Measurements from ENCODE around the gene UBE2J2. TPM values are rescaled to one million over a fixed set of nuclear protein-coding genes. Genes with fewer than 3 reads are reported as not detected.

The UBE2J2 gene
- total and polyA plus RNA-seq, 2 experiments from 2014 or later, result 47.1 to 70.2 TPM

DNA sequence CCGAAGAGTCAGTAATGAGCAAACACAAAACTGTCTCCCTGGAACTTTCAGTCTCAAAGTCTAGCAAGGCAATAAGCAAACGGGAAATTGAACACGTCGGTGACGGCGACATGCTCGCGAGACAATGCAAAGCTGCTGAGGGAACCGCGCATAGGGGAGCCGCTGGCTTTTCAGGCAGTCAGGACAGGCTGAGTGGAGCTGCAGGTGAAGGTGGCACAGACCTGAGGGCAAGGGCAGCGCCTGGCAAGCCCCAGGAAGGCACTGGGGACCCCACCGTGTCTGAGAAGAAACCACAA is 45.9 kb upstream of the UBE2J2 start:
- H3K27ac ChIP-seq (ENCODE audit: low read depth), result no peak overlapping the region
- H3K4me3 Mint-ChIP-seq, result no peak overlapping the region
- peaks cover 32% of the 10 kb centered on the region for H3K27me3 Mint-ChIP-seq (ENCODE audit: insufficient read depth, low read depth, poor library complexity)
- H3K4me2 ChIP-seq, result no peak overlapping the region
- no peaks in the 10 kb centered on the region for H3K36me3 ChIP-seq (ENCODE audit: insufficient read depth)
- H3K27me3 ChIP-seq (ENCODE audit: insufficient read depth), result no peaks in the 10 kb centered on the region
- peaks cover 7% of the 10 kb centered on the region; the same call in 1 of the 2 replicates for H3K4me1 ChIP-seq (ENCODE audit: insufficient read depth)
- peaks cover 72% of the 10 kb centered on the region for H3K79me2 ChIP-seq (replicated peaks; ENCODE audit: insufficient read depth)
- H3K27ac Mint-ChIP-seq, result no peak overlapping the region
- H3K4me1 Mint-ChIP-seq, result peaks cover 29% of the 10 kb centered on the region
- H3K9me3 Mint-ChIP-seq, result no peaks in the 10 kb centered on the region; the same call in 1 of the 3 replicates
- DNase-seq (ENCODE audit: low spot score) (no peak), ATAC-seq (no peak)
- peaks cover 24% of the 10 kb centered on the region for H4K20me1 ChIP-seq (replicated peaks; ENCODE audit: insufficient read depth)
- peaks cover 11% of the 10 kb centered on the region; the same call in 1 of the 2 replicates for H3F3A ChIP-seq (replicated peaks; ENCODE audit: low read depth)
- TF ChIP-seq NANOG (IDR thresholded peaks at IDR 0.05; ENCODE audit: borderline replicate concordance) (no peak), JUNB (IDR thresholded peaks at IDR 0.05; ENCODE audit: unreplicated experiment) (no peak), EZH2 (IDR thresholded peaks at IDR 0.05; ENCODE audit: low read depth, unreplicated experiment) (no peak), EZH2phosphoT487 (IDR thresholded peaks at IDR 0.05; ENCODE audit: unreplicated experiment) (no peak), ZNF331 (CRISPR knock-in tag; IDR thresholded peaks at IDR 0.05; ENCODE audit: low read depth) (no peak)
- peaks cover 51% of the 10 kb centered on the region for H3K36me3 Mint-ChIP-seq (ENCODE audit: low read depth)
- no peak overlapping the region for H2AFZ ChIP-seq
- H3K9me2 ChIP-seq (ENCODE audit: insufficient read depth), result no peaks in the 10 kb centered on the region
- no peak overlapping the region for H3K4me3 ChIP-seq

DNA sequence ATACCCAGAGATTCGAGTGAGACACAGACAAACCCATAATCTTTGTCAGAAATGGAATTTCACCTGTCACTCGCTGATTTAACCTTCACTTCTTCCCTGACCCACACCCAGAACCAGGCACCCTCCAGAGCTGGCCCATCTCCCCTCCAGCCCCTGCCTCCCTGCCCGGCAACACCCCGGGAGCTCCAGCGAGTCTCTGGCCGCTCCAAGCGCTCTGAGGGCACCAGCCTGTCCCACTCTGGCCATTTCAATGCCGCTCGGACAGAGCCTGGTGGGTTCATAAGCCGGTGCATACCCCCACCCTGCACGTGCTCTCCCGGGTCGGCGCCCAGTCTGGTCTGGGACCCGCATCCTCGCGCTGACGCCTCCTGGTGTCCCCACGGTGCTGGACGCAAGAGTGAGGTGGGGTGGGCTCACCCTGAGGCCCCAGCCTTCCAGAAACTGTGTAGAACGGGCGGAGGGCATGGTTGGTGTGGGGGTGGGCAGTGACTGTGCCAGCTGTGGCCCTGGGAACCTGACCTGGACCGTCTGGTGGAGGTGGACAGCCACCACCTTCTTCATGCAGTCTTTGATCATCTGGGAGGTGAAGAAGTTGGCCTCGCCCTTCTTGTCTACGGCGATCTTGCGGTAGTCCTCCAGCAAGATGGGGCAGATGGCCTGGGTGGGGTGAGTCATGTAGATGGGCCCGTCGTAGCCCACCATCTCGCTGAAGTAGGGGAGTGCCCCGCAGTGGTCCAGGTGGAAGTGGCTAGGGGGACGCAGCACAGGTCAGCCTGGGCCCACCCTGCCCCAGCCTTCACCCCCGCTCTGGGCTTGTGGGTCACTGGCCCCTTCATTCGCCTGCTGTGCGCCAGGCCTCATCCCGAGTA is 45.4 kb upstream of the UBE2J2 start:
- H3F3A ChIP-seq (replicated peaks; ENCODE audit: low read depth), result peaks cover 11% of the 10 kb centered on the region; the same call in 1 of the 2 replicates
- TF ChIP-seq CREB1 (CRISPR knock-in tag; IDR thresholded peaks at IDR 0.05; ENCODE audit: low read depth) (no peak), EZH2 (IDR thresholded peaks at IDR 0.05; ENCODE audit: low read depth, unreplicated experiment) (no peak)
- no peak for ATAC-seq
- no peaks in the 10 kb centered on the region for H3K36me3 ChIP-seq (ENCODE audit: insufficient read depth)
- Mint-ChIP-seq H3K36me3 (ENCODE audit: low read depth) (peaks cover 54% of the 10 kb centered on the region), H3K9me3 (no peaks in the 10 kb centered on the region; the same call in 1 of the 3 replicates), H3K27ac (no peak overlapping the region), H3K4me3 (no peak overlapping the region; the same call in 2 of the 3 replicates), H3K4me1 (peaks cover 29% of the 10 kb centered on the region), H3K27me3 (ENCODE audit: insufficient read depth, low read depth, poor library complexity) (peaks cover 34% of the 10 kb centered on the region)
- H4K20me1 ChIP-seq (replicated peaks; ENCODE audit: insufficient read depth), result peaks cover 26% of the 10 kb centered on the region
- H3K27me3 ChIP-seq (ENCODE audit: insufficient read depth), result no peaks in the 10 kb centered on the region
- H3K9me2 ChIP-seq (ENCODE audit: insufficient read depth), result no peaks in the 10 kb centered on the region
- H2AFZ ChIP-seq, result no peak overlapping the region
- H3K4me3 ChIP-seq, result no peak overlapping the region
- H3K79me2 ChIP-seq (replicated peaks; ENCODE audit: insufficient read depth), result peaks cover 70% of the 10 kb centered on the region
- no peak for DNase-seq (ENCODE audit: low spot score)
- H3K4me2 ChIP-seq, result no peak overlapping the region
- no peak overlapping the region for H3K27ac ChIP-seq (ENCODE audit: low read depth)
- H3K4me1 ChIP-seq (ENCODE audit: insufficient read depth), result peaks cover 7% of the 10 kb centered on the region; the same call in 1 of the 2 replicates

GRCh38 chr1:1318131-1318652 is 44.5 kb upstream of the UBE2J2 start:
- Histone ChIP-seq H4K20me1 (replicated peaks; ENCODE audit: insufficient read depth) (peaks cover 26% of the 10 kb centered on the region), H3K27ac (ENCODE audit: low read depth) (peak overlapping the region; percentile 87), H3K9me2 (ENCODE audit: insufficient read depth) (no peaks in the 10 kb centered on the region), H3K79me2 (replicated peaks; ENCODE audit: insufficient read depth) (peaks cover 65% of the 10 kb centered on the region), H2AFZ (no peak overlapping the region), H3K4me2 (no peak overlapping the region), H3K4me1 (ENCODE audit: insufficient read depth) (peaks cover 7% of the 10 kb centered on the region; the same call in 1 of the 2 replicates), H3K4me3 (no peak overlapping the region), H3F3A (replicated peaks; ENCODE audit: low read depth) (peaks cover 13% of the 10 kb centered on the region; the same call in 1 of the 2 replicates), H3K27me3 (ENCODE audit: insufficient read depth) (no peaks in the 10 kb centered on the region), H3K36me3 (ENCODE audit: insufficient read depth) (0 out of 2 replicates have a peak, but pooled peaks cover under 1% of the 10 kb centered on the region)
- Mint-ChIP-seq H3K27me3 (ENCODE audit: insufficient read depth, low read depth, poor library complexity) (peaks cover 31% of the 10 kb centered on the region), H3K27ac (no peak overlapping the region), H3K4me1 (peaks cover 24% of the 10 kb centered on the region), H3K4me3 (no peak overlapping the region), H3K9me3 (no peaks in the 10 kb centered on the region; the same call in 2 of the 3 replicates), H3K36me3 (ENCODE audit: low read depth) (peaks cover 57% of the 10 kb centered on the region)
- TF ChIP-seq ZNF114 (CRISPR knock-in tag; IDR thresholded peaks at IDR 0.05) (no peak), STAT1 (IDR thresholded peaks at IDR 0.05; ENCODE audit: unreplicated experiment) (no peak), CREB1 (CRISPR knock-in tag; IDR thresholded peaks at IDR 0.05; ENCODE audit: low read depth) (no peak), REST (IDR thresholded peaks at IDR 0.05; ENCODE audit: unreplicated experiment) (no peak), CTCF (conservative IDR thresholded peaks at IDR 0.05; ENCODE audit: low read depth in 2 of 2) (no peak), ZNF331 (CRISPR knock-in tag; IDR thresholded peaks at IDR 0.05; ENCODE audit: low read depth) (no peak), NANOG (IDR thresholded peaks at IDR 0.05; ENCODE audit: borderline replicate concordance) (no peak), EZH2 (IDR thresholded peaks at IDR 0.05; ENCODE audit: low read depth, unreplicated experiment) (no peak)
- TF ChIP-seq, protein P1, sequence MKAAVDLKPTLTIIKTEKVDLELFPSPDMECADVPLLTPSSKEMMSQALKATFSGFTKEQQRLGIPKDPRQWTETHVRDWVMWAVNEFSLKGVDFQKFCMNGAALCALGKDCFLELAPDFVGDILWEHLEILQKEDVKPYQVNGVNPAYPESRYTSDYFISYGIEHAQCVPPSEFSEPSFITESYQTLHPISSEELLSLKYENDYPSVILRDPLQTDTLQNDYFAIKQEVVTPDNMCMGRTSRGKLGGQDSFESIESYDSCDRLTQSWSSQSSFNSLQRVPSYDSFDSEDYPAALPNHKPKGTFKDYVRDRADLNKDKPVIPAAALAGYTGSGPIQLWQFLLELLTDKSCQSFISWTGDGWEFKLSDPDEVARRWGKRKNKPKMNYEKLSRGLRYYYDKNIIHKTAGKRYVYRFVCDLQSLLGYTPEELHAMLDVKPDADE (IDR thresholded peaks at IDR 0.05), result no peak
- ATAC-seq (peak; percentile 18), DNase-seq (ENCODE audit: low spot score) (peak; percentile 37)

All from GM23338 (cell line).